Natural killer cell treated with Interleukin-12 subunit alpha and Interleukin-12 subunit beta and Interleukin-15 and Interleukin-18, amount 100 ng/mL, for 72 hours (primary cell): ENCODE measurements around the gene CENPQ. TPM values are rescaled to one million over a fixed set of nuclear protein-coding genes. Genes with fewer than 3 reads are reported as not detected.

Experiments used
- ATAC-seq, 2 donors: fragments of 150-1000 bp; cut with Tn5 transposase in 1 of 2; sonication (Bioruptor Pico), chemical (Tn5 transposase) in 1 of 2; 2 replicates each; pipeline ENCODE4 v1.10.0; 2021
- DNase-seq: peaks from one replicate; pipeline ENCODE4 v3.0.0; 2022; ENCODE audit warnings: low spot score
- H3K27ac Mint-ChIP-seq, 2 donors: 1 replicate in 1 of 2; 2 replicates in 1 of 2; pipeline ENCODE4 v1.8.0; 2022; ENCODE audit warnings: mixed read lengths in 2 of 2, mild to moderate bottlenecking in 1 of 2, moderate library complexity in 1 of 2
- H3K27me3 Mint-ChIP-seq, 2 donors: 1 replicate in 1 of 2; 2 replicates in 1 of 2; pipeline ENCODE4 v1.8.0; 2022; ENCODE audit warnings: mixed read lengths in 2 of 2
- H3K36me3 Mint-ChIP-seq: one replicate; pipeline ENCODE4 v1.8.0; 2022; ENCODE audit warnings: mixed read lengths
- H3K4me1 Mint-ChIP-seq, 2 donors: 1 replicate in 1 of 2; 2 replicates in 1 of 2; pipeline ENCODE4 v1.8.0; 2022; ENCODE audit warnings: low read depth in 2 of 2, mixed read lengths in 2 of 2, mild to moderate bottlenecking in 1 of 2
- H3K4me3 Mint-ChIP-seq: one replicate; pipeline ENCODE4 v1.8.0; 2022; ENCODE audit warnings: mixed read lengths
- H3K9me3 Mint-ChIP-seq: 2 replicates; pipeline ENCODE4 v1.8.0; 2022; ENCODE audit warnings: mixed read lengths
- total RNA-seq, 2 donors: library from RNA; stranded (reverse); gene quantifications; one replicate each; pipeline ENCODE4 v1.2.3, GENCODE V29; 2022

Gene CENPQ
- total RNA-seq, 2 donors from 2014 or later = 7.4 to 11.3 TPM

DNA sequence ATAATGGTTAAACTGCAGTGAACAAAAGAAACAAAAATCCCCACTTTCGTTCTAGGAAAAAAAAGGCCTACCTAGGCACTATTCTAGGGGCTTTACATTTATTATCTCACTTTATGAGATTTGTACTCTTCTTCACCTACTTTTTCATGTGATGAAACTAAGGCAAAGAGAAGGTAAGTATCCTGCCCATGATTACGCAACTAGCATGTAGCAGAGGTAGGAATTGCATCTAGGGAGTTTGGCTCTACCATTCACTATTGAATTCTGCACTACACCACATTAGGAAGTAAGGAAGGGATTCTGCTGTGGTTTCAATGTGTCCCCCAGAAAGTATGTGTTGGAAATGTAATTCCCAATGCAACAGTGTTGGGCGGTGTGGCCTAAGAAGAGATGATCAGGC, 75.9 kb downstream of the CENPQ start:
- ATAC-seq (no peak), DNase-seq (no peak)
- Mint-ChIP-seq H3K4me3 (no peak overlapping the region), H3K36me3 (no peaks in the 10 kb centered on the region), H3K4me1 (no peaks in the 10 kb centered on the region), H3K27me3 (peaks cover 0 to 2% of the 10 kb centered on the region in 2 donors), H3K9me3 (no peaks in the 10 kb centered on the region), H3K27ac (no peak overlapping the region)

DNA sequence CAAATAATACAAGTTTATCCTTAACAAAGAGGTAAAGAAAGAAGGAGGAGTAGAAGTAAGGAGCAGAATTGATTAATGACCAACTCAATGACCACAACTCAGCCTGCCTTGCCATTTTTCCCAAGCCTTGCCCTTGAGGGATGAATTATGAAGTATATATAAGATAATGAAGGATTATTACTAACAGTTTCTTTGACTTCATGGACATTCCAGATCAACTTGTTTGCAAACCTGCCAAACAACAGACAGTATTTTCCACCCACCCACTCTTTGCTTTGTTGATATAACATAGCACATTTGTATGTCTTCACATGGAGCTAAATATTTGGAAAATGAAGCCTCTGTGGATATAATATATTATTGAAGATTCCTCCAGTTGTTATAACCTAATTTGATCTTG, 77.4 kb downstream of the CENPQ start:
- Mint-ChIP-seq H3K4me3 (no peak overlapping the region), H3K36me3 (no peaks in the 10 kb centered on the region), H3K27ac (no peak overlapping the region), H3K4me1 (no peaks in the 10 kb centered on the region), H3K27me3 (peaks cover 0 to 2% of the 10 kb centered on the region in 2 donors), H3K9me3 (no peaks in the 10 kb centered on the region)
- DNase-seq = no peak
- ATAC-seq = no peak

DNA sequence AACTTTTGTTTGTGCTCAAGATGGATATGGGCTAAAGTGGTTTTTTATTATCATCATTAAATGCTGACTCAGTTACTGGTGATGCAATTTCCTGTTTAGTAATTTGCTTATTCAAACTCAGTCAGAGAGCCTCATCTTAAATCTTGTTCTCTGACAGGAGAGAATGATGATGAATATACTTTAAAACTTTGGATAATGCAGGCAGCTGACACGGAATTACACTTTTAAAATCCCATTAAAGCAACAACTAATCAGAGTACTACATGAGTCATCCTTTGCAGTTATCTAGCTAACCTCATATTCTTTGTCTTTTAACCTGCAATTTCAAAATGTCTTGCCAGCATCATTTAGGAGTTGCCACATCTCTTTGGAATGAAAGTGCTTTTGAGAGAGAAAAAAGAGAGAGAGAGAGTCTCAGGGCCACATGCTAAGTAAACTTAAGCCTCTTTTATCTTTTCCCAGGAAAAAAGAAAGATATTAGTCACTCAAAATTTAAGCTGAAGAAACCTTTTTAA, 78.1 kb downstream of the CENPQ start:
- DNase-seq (no peak), ATAC-seq (no peak)
- H3K4me1 Mint-ChIP-seq = no peaks in the 10 kb centered on the region
- no peaks in the 10 kb centered on the region for H3K9me3 Mint-ChIP-seq
- no peak overlapping the region for H3K27ac Mint-ChIP-seq
- no peak overlapping the region for H3K4me3 Mint-ChIP-seq
- H3K27me3 Mint-ChIP-seq = peaks cover 0 to 2% of the 10 kb centered on the region in 2 donors
- no peaks in the 10 kb centered on the region for H3K36me3 Mint-ChIP-seq

DNA sequence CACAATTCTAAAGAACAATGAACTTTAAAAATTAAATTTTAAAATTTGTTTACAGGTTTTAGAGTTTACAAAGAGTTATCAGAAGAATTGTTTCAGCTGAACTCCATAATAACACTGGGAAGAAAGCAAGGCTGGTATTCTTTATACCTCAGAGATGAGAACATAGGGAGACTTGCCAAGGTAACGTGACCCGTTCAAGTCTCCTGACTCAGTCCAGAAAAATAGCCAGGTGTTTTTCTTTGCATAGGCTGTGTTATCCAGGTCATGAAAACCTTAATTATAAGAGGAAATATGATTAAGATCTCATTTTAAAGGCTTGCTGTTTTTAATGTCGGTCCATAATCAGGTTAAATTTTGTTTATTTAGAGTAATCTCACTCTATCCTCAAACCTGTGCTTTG, 78.8 kb downstream of the CENPQ start:
- no peaks in the 10 kb centered on the region for H3K9me3 Mint-ChIP-seq
- peaks cover 0 to 2% of the 10 kb centered on the region in 2 donors for H3K27me3 Mint-ChIP-seq
- no peak for DNase-seq
- no peaks in the 10 kb centered on the region for H3K36me3 Mint-ChIP-seq
- no peak overlapping the region for H3K27ac Mint-ChIP-seq
- no peak overlapping the region for H3K4me3 Mint-ChIP-seq
- H3K4me1 Mint-ChIP-seq = no peaks in the 10 kb centered on the region
- ATAC-seq = no peak

Other genes with a start within 250 kb of the CENPQ start
- gene MMUT, start 117 bp upstream of the CENPQ start, total RNA-seq = 10 to 100 TPM in 1 of 2 donors, 1 to 10 TPM in 1; 9.7 to 10.6 TPM
- not detected for gene GLYATL3, start 36.6 kb downstream of the CENPQ start, total RNA-seq
- not detected for gene C6orf141, start 87.3 kb downstream of the CENPQ start, total RNA-seq
- gene RHAG, start 173.5 kb downstream of the CENPQ start, total RNA-seq = not detected